ENCODE data around the gene TOM1L1.

GRCh38 chr17:54861471-54861983 lies 39.1 kb upstream of the TOM1L1 start:
- TF ChIP-seq, protein P1, sequence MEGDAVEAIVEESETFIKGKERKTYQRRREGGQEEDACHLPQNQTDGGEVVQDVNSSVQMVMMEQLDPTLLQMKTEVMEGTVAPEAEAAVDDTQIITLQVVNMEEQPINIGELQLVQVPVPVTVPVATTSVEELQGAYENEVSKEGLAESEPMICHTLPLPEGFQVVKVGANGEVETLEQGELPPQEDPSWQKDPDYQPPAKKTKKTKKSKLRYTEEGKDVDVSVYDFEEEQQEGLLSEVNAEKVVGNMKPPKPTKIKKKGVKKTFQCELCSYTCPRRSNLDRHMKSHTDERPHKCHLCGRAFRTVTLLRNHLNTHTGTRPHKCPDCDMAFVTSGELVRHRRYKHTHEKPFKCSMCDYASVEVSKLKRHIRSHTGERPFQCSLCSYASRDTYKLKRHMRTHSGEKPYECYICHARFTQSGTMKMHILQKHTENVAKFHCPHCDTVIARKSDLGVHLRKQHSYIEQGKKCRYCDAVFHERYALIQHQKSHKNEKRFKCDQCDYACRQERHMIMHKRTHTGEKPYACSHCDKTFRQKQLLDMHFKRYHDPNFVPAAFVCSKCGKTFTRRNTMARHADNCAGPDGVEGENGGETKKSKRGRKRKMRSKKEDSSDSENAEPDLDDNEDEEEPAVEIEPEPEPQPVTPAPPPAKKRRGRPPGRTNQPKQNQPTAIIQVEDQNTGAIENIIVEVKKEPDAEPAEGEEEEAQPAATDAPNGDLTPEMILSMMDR (conservative IDR thresholded peaks at IDR 0.05 in 1 of 2, IDR thresholded peaks at IDR 0.05 in 1 of 2; ENCODE audit: extremely low read depth in 1 of 2, insufficient read depth in 1 of 2, low read depth in 1 of 2, low read length in 2 of 2) = no peak
- no peak for TF ChIP-seq EZH2 (IDR thresholded peaks at IDR 0.05; ENCODE audit: borderline replicate concordance, low read length)

All from mammary epithelial cell (primary cell).